ENCODE measurements around the gene RABAC1. TPM values are rescaled to one million over a fixed set of nuclear protein-coding genes. Genes with fewer than 3 reads are reported as not detected.

The RABAC1 gene
- total RNA-seq, 1 donor from 2014 or later = 132 TPM

GRCh38 chr19:41928221-41928683 is 30.9 kb downstream of the RABAC1 start, which contains the start of gene ERFL:
ERFL (minus strand) TSS chr19:41928449; CDS start chr19:41912919, 15,530 bp downstream.
- peaks cover 16% of the 10 kb centered on the region for H3K4me1 ChIP-seq
- TF ChIP-seq, protein P1, sequence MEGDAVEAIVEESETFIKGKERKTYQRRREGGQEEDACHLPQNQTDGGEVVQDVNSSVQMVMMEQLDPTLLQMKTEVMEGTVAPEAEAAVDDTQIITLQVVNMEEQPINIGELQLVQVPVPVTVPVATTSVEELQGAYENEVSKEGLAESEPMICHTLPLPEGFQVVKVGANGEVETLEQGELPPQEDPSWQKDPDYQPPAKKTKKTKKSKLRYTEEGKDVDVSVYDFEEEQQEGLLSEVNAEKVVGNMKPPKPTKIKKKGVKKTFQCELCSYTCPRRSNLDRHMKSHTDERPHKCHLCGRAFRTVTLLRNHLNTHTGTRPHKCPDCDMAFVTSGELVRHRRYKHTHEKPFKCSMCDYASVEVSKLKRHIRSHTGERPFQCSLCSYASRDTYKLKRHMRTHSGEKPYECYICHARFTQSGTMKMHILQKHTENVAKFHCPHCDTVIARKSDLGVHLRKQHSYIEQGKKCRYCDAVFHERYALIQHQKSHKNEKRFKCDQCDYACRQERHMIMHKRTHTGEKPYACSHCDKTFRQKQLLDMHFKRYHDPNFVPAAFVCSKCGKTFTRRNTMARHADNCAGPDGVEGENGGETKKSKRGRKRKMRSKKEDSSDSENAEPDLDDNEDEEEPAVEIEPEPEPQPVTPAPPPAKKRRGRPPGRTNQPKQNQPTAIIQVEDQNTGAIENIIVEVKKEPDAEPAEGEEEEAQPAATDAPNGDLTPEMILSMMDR (IDR thresholded peaks at IDR 0.05) = no peak
- ATAC-seq = peak; percentile 29 to 38
- no peaks in the 10 kb centered on the region for H3K9me3 ChIP-seq
- no peak within 1 kb of the TSS for H3K27ac ChIP-seq
- intact Hi-C loops (cut with DNase I) = no loop called here
- no peak for DNase-seq
- peak within 1 kb of the TSS; percentile 54 for H3K4me3 ChIP-seq
- H3K36me3 ChIP-seq = no peaks in the 10 kb centered on the region
- H3K27me3 ChIP-seq (ENCODE audit: low read depth) = peaks cover 85% of the 10 kb centered on the region

- Histone ChIP-seq H3K9me3 (no peaks in the 10 kb centered on the region), H3K4me3 (peak overlapping the region; percentile 54), H3K27ac (no peak overlapping the region), H3K27me3 (ENCODE audit: low read depth) (peaks cover 91% of the 10 kb centered on the region), H3K36me3 (no peaks in the 10 kb centered on the region), H3K4me1 (peaks cover 16% of the 10 kb centered on the region)
- TF ChIP-seq, protein P1 (IDR thresholded peaks at IDR 0.05) = no peak
- DNase-seq = no peak
- ATAC-seq = peak in 1 of 2 donors; percentile 3
- intact Hi-C loops (cut with DNase I) = no loop called here
These were observed 31.5 kb downstream of the RABAC1 start for GRCh38 chr19:41927497-41928192.

- peaks cover 93% of the 10 kb centered on the region for H3K27me3 ChIP-seq (ENCODE audit: low read depth)
- intact Hi-C loops (cut with DNase I) = no loop called here
- H3K4me3 ChIP-seq = no peak overlapping the region
- no peaks in the 10 kb centered on the region for H3K9me3 ChIP-seq
- no peak for DNase-seq
- no peak for ATAC-seq
- H3K4me1 ChIP-seq = peaks cover 16% of the 10 kb centered on the region
- no peaks in the 10 kb centered on the region for H3K36me3 ChIP-seq
- H3K27ac ChIP-seq = no peak overlapping the region
- TF ChIP-seq, protein P1 (IDR thresholded peaks at IDR 0.05) = no peak
These were observed 32.2 kb downstream of the RABAC1 start for GRCh38 chr19:41926763-41927496.

DNA sequence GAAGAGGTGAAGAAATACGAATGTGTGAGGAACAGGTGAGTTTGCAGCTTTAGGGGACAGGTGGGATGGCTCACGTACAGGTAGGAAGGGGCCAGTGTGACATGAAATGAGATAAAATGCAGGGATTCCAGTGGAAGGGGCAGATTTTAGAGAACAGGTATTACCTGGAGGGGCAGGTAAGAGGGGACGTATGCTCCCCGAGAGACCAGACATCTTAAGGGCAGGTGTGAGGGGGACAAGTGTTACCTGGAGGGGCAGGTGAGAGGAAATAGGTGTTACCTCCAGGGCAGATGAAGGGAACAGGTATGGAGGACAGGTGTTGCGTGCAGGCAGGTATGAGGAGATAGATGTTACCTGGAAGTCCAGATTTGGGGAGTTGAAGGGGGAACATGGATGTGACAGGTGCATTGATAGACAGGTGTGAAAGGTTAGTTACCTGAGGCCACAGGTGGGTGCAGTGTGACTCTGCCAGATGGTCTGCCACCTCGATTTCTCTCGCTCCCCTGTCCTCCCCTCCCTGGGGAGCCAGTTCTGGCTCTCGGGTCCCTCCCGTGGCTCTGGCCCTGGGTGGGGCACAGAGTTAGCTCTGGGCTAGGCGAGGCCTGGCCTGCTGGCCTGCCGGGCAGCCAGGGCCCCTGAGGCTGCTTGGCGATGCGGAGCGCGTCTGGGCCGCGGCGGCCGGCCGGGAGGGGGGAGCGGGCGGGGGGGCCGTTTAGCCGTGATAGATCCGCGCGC is 32.9 kb downstream of the RABAC1 start:
- H3K4me3 ChIP-seq = no peak overlapping the region
- TF ChIP-seq, protein P1 (IDR thresholded peaks at IDR 0.05) = no peak
- no peak for ATAC-seq
- no peak for DNase-seq
- H3K4me1 ChIP-seq = peaks cover 16% of the 10 kb centered on the region
- H3K9me3 ChIP-seq = no peaks in the 10 kb centered on the region
- peaks cover 93% of the 10 kb centered on the region for H3K27me3 ChIP-seq (ENCODE audit: low read depth)
- no peak overlapping the region for H3K27ac ChIP-seq
- intact Hi-C loops (cut with DNase I) = no loop called here
- no peaks in the 10 kb centered on the region for H3K36me3 ChIP-seq

DNA sequence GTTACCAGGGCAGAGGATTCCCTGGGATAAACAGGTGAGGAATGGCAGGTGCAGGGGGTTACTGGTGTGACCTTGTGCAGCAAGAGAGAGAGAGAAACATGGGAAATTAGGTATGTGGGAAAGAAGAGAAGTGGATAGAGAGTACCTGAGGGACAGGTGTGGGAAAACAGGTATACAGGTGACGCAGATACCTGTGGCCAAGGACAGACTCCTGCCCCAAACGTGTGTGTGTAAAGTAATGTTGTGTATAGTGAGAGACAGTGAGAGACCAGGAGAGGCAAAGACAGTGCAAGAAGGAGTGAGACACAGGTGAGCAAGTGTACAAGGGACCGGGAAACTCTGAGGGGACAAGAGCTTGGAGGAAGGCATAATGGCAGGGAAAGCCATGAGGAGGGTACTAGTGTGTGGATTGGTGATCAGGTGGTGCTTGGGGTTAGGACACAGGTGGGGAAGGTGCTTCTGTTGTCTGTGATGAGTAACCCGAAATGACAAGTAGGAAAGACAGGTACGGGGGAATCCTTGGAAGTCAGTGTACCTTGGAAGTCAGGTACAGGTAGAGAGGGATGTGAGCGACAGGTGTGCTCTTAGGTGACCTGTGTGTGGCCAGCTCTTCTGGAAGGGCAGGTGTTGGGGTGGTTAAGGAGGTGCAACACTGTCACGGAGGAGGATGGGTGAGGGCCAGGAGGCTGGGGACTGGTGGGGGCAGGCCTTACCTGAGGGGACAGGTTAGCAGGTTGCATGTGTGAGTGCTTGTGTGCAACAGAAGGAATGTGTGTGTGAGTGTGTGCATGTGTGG is 33.7 kb downstream of the RABAC1 start:
- Histone ChIP-seq H3K36me3 (no peaks in the 10 kb centered on the region), H3K4me3 (no peak overlapping the region), H3K27ac (no peak overlapping the region), H3K4me1 (peaks cover 16% of the 10 kb centered on the region), H3K27me3 (ENCODE audit: low read depth) (peaks cover 93% of the 10 kb centered on the region), H3K9me3 (no peaks in the 10 kb centered on the region)
- intact Hi-C loops (cut with DNase I) = no loop called here
- no peak for ATAC-seq
- DNase-seq = no peak
- TF ChIP-seq, protein P1 (IDR thresholded peaks at IDR 0.05) = no peak

Data from lower lobe of right lung (tissue), 2 donors.